Measurements from ENCODE around the gene MRM3.
A peak's percentile ranks its signal among the peaks of the same experiment; 100 is the strongest.

Gene MRM3

GRCh38 chr17:796609-797008 is 14.5 kb downstream of the MRM3 start:
- no peak overlapping the region for H3K27ac ChIP-seq (replicated peaks; ENCODE audit: low read length)
- no peak overlapping the region for H3K4me2 ChIP-seq (ENCODE audit: insufficient read depth, low read length, poor library complexity, severe bottlenecking)
- H4K91ac ChIP-seq (ENCODE audit: low read depth, low read length, poor library complexity): no peak overlapping the region
- H3K9me3 ChIP-seq (replicated peaks in 1 of 2; ENCODE audit: control insufficient read depth in 2 of 2, insufficient read depth in 1 of 2, low read depth in 1 of 2, low read length in 2 of 2): no peaks in the 10 kb centered on the region
- H3K4me1 ChIP-seq (ENCODE audit: control insufficient read depth in 2 of 2, insufficient read depth in 1 of 2, low read depth in 1 of 2, low read length in 2 of 2): peaks cover 7 to 12% of the 10 kb centered on the region in 2 donors
- no peak overlapping the region for H2BK15ac ChIP-seq (ENCODE audit: low read length)
- no peak overlapping the region for H3K4me3 ChIP-seq (ENCODE audit: low read length in 2 of 2)
- no peak overlapping the region for H3K18ac ChIP-seq (ENCODE audit: low read length)
- H3K36me3 ChIP-seq (replicated peaks in 1 of 2; ENCODE audit: control insufficient read depth in 2 of 2, insufficient read depth in 2 of 2, low read length in 2 of 2): peaks cover 33 to 76% of the 10 kb centered on the region in 2 donors
- no peak overlapping the region for H2BK5ac ChIP-seq (ENCODE audit: low read length)
- peaks cover 4% of the 10 kb centered on the region for H3K79me1 ChIP-seq (ENCODE audit: low read depth, low read length)
- H3K27me3 ChIP-seq (ENCODE audit: control insufficient read depth in 3 of 3, insufficient read depth in 3 of 3, low read depth in 1 of 3, low read length in 3 of 3): no peaks in the 10 kb centered on the region
- DNase-seq (ENCODE audit: low spot score): no peak
- H2AK5ac ChIP-seq (ENCODE audit: low read depth, low read length): no peak overlapping the region
- no CpG with 5 or more reads among the region's 15 CpGs for WGBS, 2 donors (ENCODE audit: extremely low coverage in 2 of 2, insufficient read length in 2 of 2, insufficient replicate concordance in 1 of 2)
- H3K23ac ChIP-seq (ENCODE audit: low read depth, low read length, poor library complexity): no peak overlapping the region
- no peak overlapping the region for H2BK120ac ChIP-seq (ENCODE audit: low read depth, low read length)
- peak overlapping the region; percentile 71 for H3K4ac ChIP-seq (ENCODE audit: low read length)
- H2AFZ ChIP-seq (ENCODE audit: low read length): no peak overlapping the region
- H4K8ac ChIP-seq (ENCODE audit: low read depth, low read length): no peak overlapping the region
- peak overlapping the region; percentile 31 for H2BK12ac ChIP-seq (ENCODE audit: low read length)
- no peak overlapping the region for H3K14ac ChIP-seq (ENCODE audit: low read length)
- no peak overlapping the region for H3K9ac ChIP-seq (ENCODE audit: low read depth, low read length, poor library complexity)

GRCh38 chr17:797236-797840 is 15.2 kb downstream of the MRM3 start:
- no CpG with 5 or more reads among the region's 22 CpGs for WGBS, 2 donors (ENCODE audit: extremely low coverage in 2 of 2, insufficient read length in 2 of 2, insufficient replicate concordance in 1 of 2)
- peaks cover 28 to 76% of the 10 kb centered on the region in 2 donors for H3K36me3 ChIP-seq (replicated peaks in 1 of 2; ENCODE audit: control insufficient read depth in 2 of 2, insufficient read depth in 2 of 2, low read length in 2 of 2)
- no peak for DNase-seq (ENCODE audit: low spot score)

GRCh38 chr17:798246-798645 is 16.1 kb downstream of the MRM3 start:
- H4K8ac ChIP-seq (ENCODE audit: low read depth, low read length): no peak overlapping the region
- peaks cover 7 to 18% of the 10 kb centered on the region in 2 donors for H3K4me1 ChIP-seq (ENCODE audit: control insufficient read depth in 2 of 2, insufficient read depth in 1 of 2, low read depth in 1 of 2, low read length in 2 of 2)
- DNase-seq (ENCODE audit: low spot score): no peak
- H3K9ac ChIP-seq (ENCODE audit: low read depth, low read length, poor library complexity): no peak overlapping the region
- peak overlapping the region; percentile 30 for H3K18ac ChIP-seq (ENCODE audit: low read length)
- H2BK12ac ChIP-seq (ENCODE audit: low read length): no peak overlapping the region
- no peak overlapping the region for H3K4ac ChIP-seq (ENCODE audit: low read length)
- no peaks in the 10 kb centered on the region for H3K27me3 ChIP-seq (ENCODE audit: control insufficient read depth in 3 of 3, insufficient read depth in 3 of 3, low read depth in 1 of 3, low read length in 3 of 3)
- H3K4me3 ChIP-seq (ENCODE audit: low read length in 2 of 2): no peak overlapping the region
- H2AFZ ChIP-seq (ENCODE audit: low read length): no peak overlapping the region
- H3K79me1 ChIP-seq (ENCODE audit: low read depth, low read length): peaks cover 4% of the 10 kb centered on the region
- H3K14ac ChIP-seq (ENCODE audit: low read length): no peak overlapping the region
- WGBS, 2 donors (ENCODE audit: extremely low coverage in 2 of 2, insufficient read length in 2 of 2, insufficient replicate concordance in 1 of 2): no CpG with 5 or more reads among the region's 11 CpGs
- no peak overlapping the region for H2BK120ac ChIP-seq (ENCODE audit: low read depth, low read length)
- H3K23ac ChIP-seq (ENCODE audit: low read depth, low read length, poor library complexity): peak overlapping the region; percentile 48
- no peak overlapping the region for H2BK15ac ChIP-seq (ENCODE audit: low read length)
- peaks cover 31 to 79% of the 10 kb centered on the region in 2 donors for H3K36me3 ChIP-seq (replicated peaks in 1 of 2; ENCODE audit: control insufficient read depth in 2 of 2, insufficient read depth in 2 of 2, low read length in 2 of 2)
- no peak overlapping the region for H3K27ac ChIP-seq (replicated peaks; ENCODE audit: low read length)
- H2BK5ac ChIP-seq (ENCODE audit: low read length): no peak overlapping the region
- H4K91ac ChIP-seq (ENCODE audit: low read depth, low read length, poor library complexity): no peak overlapping the region
- no peak overlapping the region for H2AK5ac ChIP-seq (ENCODE audit: low read depth, low read length)
- no peak overlapping the region for H3K4me2 ChIP-seq (ENCODE audit: insufficient read depth, low read length, poor library complexity, severe bottlenecking)
- H3K9me3 ChIP-seq (replicated peaks in 1 of 2; ENCODE audit: control insufficient read depth in 2 of 2, insufficient read depth in 1 of 2, low read depth in 1 of 2, low read length in 2 of 2): no peaks in the 10 kb centered on the region

More at GRCh38 chr17:797236-797840, 15.2 kb downstream of the MRM3 start:
- no peak overlapping the region for H3K4me3 ChIP-seq (ENCODE audit: low read length in 2 of 2)
- no peak overlapping the region for H3K23ac ChIP-seq (ENCODE audit: low read depth, low read length, poor library complexity)
- H3K18ac ChIP-seq (ENCODE audit: low read length): no peak overlapping the region
- H4K8ac ChIP-seq (ENCODE audit: low read depth, low read length): no peak overlapping the region
- H3K4ac ChIP-seq (ENCODE audit: low read length): no peak overlapping the region
- peak overlapping the region; percentile 43 for H2BK12ac ChIP-seq (ENCODE audit: low read length)
- no peak overlapping the region for H3K27ac ChIP-seq (replicated peaks; ENCODE audit: low read length)
- H2BK120ac ChIP-seq (ENCODE audit: low read depth, low read length): no peak overlapping the region
- no peak overlapping the region for H2BK15ac ChIP-seq (ENCODE audit: low read length)
- H2AFZ ChIP-seq (ENCODE audit: low read length): no peak overlapping the region
- no peak overlapping the region for H4K91ac ChIP-seq (ENCODE audit: low read depth, low read length, poor library complexity)
- H3K9ac ChIP-seq (ENCODE audit: low read depth, low read length, poor library complexity): peak overlapping the region; percentile 55
- H3K14ac ChIP-seq (ENCODE audit: low read length): no peak overlapping the region
- no peak overlapping the region for H3K4me2 ChIP-seq (ENCODE audit: insufficient read depth, low read length, poor library complexity, severe bottlenecking)
- H3K27me3 ChIP-seq (ENCODE audit: control insufficient read depth in 3 of 3, insufficient read depth in 3 of 3, low read depth in 1 of 3, low read length in 3 of 3): no peaks in the 10 kb centered on the region
- H2BK5ac ChIP-seq (ENCODE audit: low read length): no peak overlapping the region
- no peaks in the 10 kb centered on the region for H3K9me3 ChIP-seq (replicated peaks in 1 of 2; ENCODE audit: control insufficient read depth in 2 of 2, insufficient read depth in 1 of 2, low read depth in 1 of 2, low read length in 2 of 2)
- H3K79me1 ChIP-seq (ENCODE audit: low read depth, low read length): peaks cover 4% of the 10 kb centered on the region
- H2AK5ac ChIP-seq (ENCODE audit: low read depth, low read length): no peak overlapping the region
- H3K4me1 ChIP-seq (ENCODE audit: control insufficient read depth in 2 of 2, insufficient read depth in 1 of 2, low read depth in 1 of 2, low read length in 2 of 2): peaks cover 7 to 12% of the 10 kb centered on the region in 2 donors

GRCh38 chr17:799261-799660 is 17.1 kb downstream of the MRM3 start:
- no peak overlapping the region for H3K18ac ChIP-seq (ENCODE audit: low read length)
- no peak for DNase-seq (ENCODE audit: low spot score)
- no peak overlapping the region for H4K8ac ChIP-seq (ENCODE audit: low read depth, low read length)
- H3K4me2 ChIP-seq (ENCODE audit: insufficient read depth, low read length, poor library complexity, severe bottlenecking): no peak overlapping the region
- no peak overlapping the region for H3K14ac ChIP-seq (ENCODE audit: low read length)
- H2AFZ ChIP-seq (ENCODE audit: low read length): no peak overlapping the region
- no peak overlapping the region for H2BK15ac ChIP-seq (ENCODE audit: low read length)
- no peaks in the 10 kb centered on the region for H3K27me3 ChIP-seq (ENCODE audit: control insufficient read depth in 3 of 3, insufficient read depth in 3 of 3, low read depth in 1 of 3, low read length in 3 of 3)
- H3K4ac ChIP-seq (ENCODE audit: low read length): no peak overlapping the region
- H3K36me3 ChIP-seq (replicated peaks in 1 of 2; ENCODE audit: control insufficient read depth in 2 of 2, insufficient read depth in 2 of 2, low read length in 2 of 2): peaks cover 35 to 76% of the 10 kb centered on the region in 2 donors
- no peak overlapping the region for H3K27ac ChIP-seq (replicated peaks; ENCODE audit: low read length)
- no peak overlapping the region for H3K23ac ChIP-seq (ENCODE audit: low read depth, low read length, poor library complexity)
- H3K9me3 ChIP-seq (replicated peaks in 1 of 2; ENCODE audit: control insufficient read depth in 2 of 2, insufficient read depth in 1 of 2, low read depth in 1 of 2, low read length in 2 of 2): no peaks in the 10 kb centered on the region
- no peak overlapping the region for H2BK5ac ChIP-seq (ENCODE audit: low read length)
- no peak overlapping the region for H2BK120ac ChIP-seq (ENCODE audit: low read depth, low read length)
- peak overlapping the region; percentile 6 for H2AK5ac ChIP-seq (ENCODE audit: low read depth, low read length)
- peaks cover 16 to 22% of the 10 kb centered on the region in 2 donors for H3K4me1 ChIP-seq (ENCODE audit: control insufficient read depth in 2 of 2, insufficient read depth in 1 of 2, low read depth in 1 of 2, low read length in 2 of 2)
- H2BK12ac ChIP-seq (ENCODE audit: low read length): no peak overlapping the region
- H3K9ac ChIP-seq (ENCODE audit: low read depth, low read length, poor library complexity): no peak overlapping the region
- H3K4me3 ChIP-seq (ENCODE audit: low read length in 2 of 2): no peak overlapping the region
- H4K91ac ChIP-seq (ENCODE audit: low read depth, low read length, poor library complexity): no peak overlapping the region
- H3K79me1 ChIP-seq (ENCODE audit: low read depth, low read length): peaks cover 4% of the 10 kb centered on the region
- WGBS, 2 donors (ENCODE audit: extremely low coverage in 2 of 2, insufficient read length in 2 of 2, insufficient replicate concordance in 1 of 2): no CpG with 5 or more reads among the region's 11 CpGs
